Measurements from ENCODE around the gene SAFB.

DNA sequence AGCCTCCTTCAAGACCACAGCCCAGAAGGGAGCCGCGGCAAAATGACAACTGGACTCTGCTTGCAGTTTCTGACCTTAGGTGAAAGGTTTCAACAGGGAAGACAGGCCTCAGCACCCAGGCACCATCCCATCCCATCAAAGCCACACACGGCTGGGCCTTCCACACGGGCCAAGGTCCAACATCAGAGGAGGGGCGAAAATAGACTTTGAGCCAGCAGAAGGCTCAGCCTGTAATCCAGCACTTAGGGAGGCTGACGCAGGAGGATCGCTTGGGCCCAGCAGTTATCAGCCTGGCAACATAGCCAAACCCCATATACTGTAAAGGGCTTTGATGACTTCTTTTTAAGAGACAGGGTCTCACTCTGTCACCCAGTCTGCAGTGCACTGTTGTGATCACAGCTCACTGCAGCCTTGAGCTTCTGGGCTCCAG is 28.3 kb upstream of the SAFB start:
- TF ChIP-seq EZH2 (IDR thresholded peaks at IDR 0.05): no peak
- TF ChIP-seq, protein P1, sequence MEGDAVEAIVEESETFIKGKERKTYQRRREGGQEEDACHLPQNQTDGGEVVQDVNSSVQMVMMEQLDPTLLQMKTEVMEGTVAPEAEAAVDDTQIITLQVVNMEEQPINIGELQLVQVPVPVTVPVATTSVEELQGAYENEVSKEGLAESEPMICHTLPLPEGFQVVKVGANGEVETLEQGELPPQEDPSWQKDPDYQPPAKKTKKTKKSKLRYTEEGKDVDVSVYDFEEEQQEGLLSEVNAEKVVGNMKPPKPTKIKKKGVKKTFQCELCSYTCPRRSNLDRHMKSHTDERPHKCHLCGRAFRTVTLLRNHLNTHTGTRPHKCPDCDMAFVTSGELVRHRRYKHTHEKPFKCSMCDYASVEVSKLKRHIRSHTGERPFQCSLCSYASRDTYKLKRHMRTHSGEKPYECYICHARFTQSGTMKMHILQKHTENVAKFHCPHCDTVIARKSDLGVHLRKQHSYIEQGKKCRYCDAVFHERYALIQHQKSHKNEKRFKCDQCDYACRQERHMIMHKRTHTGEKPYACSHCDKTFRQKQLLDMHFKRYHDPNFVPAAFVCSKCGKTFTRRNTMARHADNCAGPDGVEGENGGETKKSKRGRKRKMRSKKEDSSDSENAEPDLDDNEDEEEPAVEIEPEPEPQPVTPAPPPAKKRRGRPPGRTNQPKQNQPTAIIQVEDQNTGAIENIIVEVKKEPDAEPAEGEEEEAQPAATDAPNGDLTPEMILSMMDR (IDR thresholded peaks at IDR 0.05): no peak

Data from neural progenitor cell (in vitro differentiated cells).